ENCODE measurements around the gene IKBKE. TPM values are rescaled to one million over a fixed set of nuclear protein-coding genes. Genes with fewer than 3 reads are reported as not detected.

Gene IKBKE
- total RNA-seq, 4 donors from 2014 or later: 4.7 to 10.5 (median 9.4) TPM

DNA sequence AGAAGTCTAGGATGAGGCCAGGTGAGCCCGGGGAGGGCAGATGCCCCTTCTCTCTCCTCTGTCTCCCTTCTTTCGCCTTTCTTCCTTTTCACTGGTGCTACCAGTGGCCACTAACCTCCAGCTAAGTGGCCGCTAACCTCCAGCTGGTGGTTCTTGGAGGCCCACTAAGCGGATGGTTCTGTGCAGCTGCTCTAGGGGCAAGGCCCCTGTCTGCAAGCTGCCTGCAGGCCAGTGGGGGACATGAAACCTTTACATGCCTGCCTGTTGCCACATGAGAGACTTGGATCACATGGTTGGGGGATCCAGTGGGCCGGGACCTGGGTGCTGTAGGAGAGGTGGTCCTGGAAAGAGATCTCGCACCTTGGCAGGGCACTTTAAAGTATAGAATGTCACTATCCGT lies 17.7 kb downstream of the IKBKE start:
- Histone ChIP-seq H3K9me3 (no peaks in the 10 kb centered on the region), H3K4me3 (replicated peaks in 1 of 3) (no peak overlapping the region), H3K4me1 (peaks cover 6% of the 10 kb centered on the region in 2 donors), H3K36me3 (no peaks in the 10 kb centered on the region), H3K27me3 (no peaks in the 10 kb centered on the region), H3K27ac (no peak overlapping the region)
- intact Hi-C loops (cut with DNase I): loop anchor here (10.0 kb wide), 1 partner anchor 427 kb away; no protein-coding TSS in a partner anchor
- no peak for TF ChIP-seq CTCF (IDR thresholded peaks at IDR 0.05)
- TF ChIP-seq POLR2A (IDR thresholded peaks at IDR 0.05): no peak
- WGBS, 2 donors: 88 to 99% methylated on average over 7 of the region's 7 CpGs
- DNase-seq: no peak

- no peak overlapping the region for H3K27ac ChIP-seq
- WGBS, 2 donors: 80 to 87% methylated on average over 3 of the region's 3 CpGs
- intact Hi-C loops (cut with DNase I): loop anchor here (10.0 kb wide), 1 partner anchor 426 kb away; no protein-coding TSS in a partner anchor
Measured at GRCh38 chr1:206488466-206488865, 18.2 kb downstream of the IKBKE start.

GRCh38 chr1:206489980-206490770 lies 19.9 kb downstream of the IKBKE start:
- DNase-seq: peak; percentile 83 to 84
- peaks cover 6% of the 10 kb centered on the region in 2 donors for H3K4me1 ChIP-seq

More at GRCh38 chr1:206488466-206488865, 18.2 kb downstream of the IKBKE start:
- no peak for TF ChIP-seq CTCF (IDR thresholded peaks at IDR 0.05)
- no peak for TF ChIP-seq POLR2A (IDR thresholded peaks at IDR 0.05)
- H3K36me3 ChIP-seq: no peaks in the 10 kb centered on the region
- H3K27me3 ChIP-seq: no peaks in the 10 kb centered on the region
- H3K9me3 ChIP-seq: no peaks in the 10 kb centered on the region
- no peak overlapping the region for H3K4me3 ChIP-seq (replicated peaks in 1 of 3)
- DNase-seq: no peak
- H3K4me1 ChIP-seq: peaks cover 6% of the 10 kb centered on the region in 2 donors

GRCh38 chr1:206490771-206491405 lies 20.6 kb downstream of the IKBKE start:
- Histone ChIP-seq H3K9me3 (no peaks in the 10 kb centered on the region), H3K27ac (peak overlapping the region in 1 of 3 donors; percentile 46), H3K27me3 (no peaks in the 10 kb centered on the region), H3K4me3 (replicated peaks in 1 of 3) (no peak overlapping the region), H3K36me3 (no peaks in the 10 kb centered on the region), H3K4me1 (peaks cover 6 to 12% of the 10 kb centered on the region in 2 donors)
- WGBS, 2 donors: 73 to 80% methylated on average over 12 of the region's 12 CpGs
- TF ChIP-seq POLR2A (IDR thresholded peaks at IDR 0.05): no peak
- no peak for DNase-seq
- intact Hi-C loops (cut with DNase I): loop anchor here (2.0 to 10.0 kb wide), 3 partner anchors 54 to 174 kb away; no protein-coding TSS in a partner anchor

More at GRCh38 chr1:206489980-206490770, 19.9 kb downstream of the IKBKE start:
- intact Hi-C loops (cut with DNase I): loop anchor here (2.0 to 10.0 kb wide), 4 partner anchors 55 to 425 kb away; no protein-coding TSS in a partner anchor
- Histone ChIP-seq H3K36me3 (no peaks in the 10 kb centered on the region), H3K27ac (peak overlapping the region in 1 of 3 donors; percentile 46), H3K4me3 (replicated peaks in 1 of 3) (no peak overlapping the region), H3K27me3 (no peaks in the 10 kb centered on the region), H3K9me3 (no peaks in the 10 kb centered on the region)
- WGBS, 2 donors: 47 to 61% methylated on average over 20 to 21 of the region's 22 CpGs
- TF ChIP-seq CTCF (IDR thresholded peaks at IDR 0.05) (peak; percentile 75 to 98 (median 96)), POLR2A (IDR thresholded peaks at IDR 0.05) (no peak)

DNA sequence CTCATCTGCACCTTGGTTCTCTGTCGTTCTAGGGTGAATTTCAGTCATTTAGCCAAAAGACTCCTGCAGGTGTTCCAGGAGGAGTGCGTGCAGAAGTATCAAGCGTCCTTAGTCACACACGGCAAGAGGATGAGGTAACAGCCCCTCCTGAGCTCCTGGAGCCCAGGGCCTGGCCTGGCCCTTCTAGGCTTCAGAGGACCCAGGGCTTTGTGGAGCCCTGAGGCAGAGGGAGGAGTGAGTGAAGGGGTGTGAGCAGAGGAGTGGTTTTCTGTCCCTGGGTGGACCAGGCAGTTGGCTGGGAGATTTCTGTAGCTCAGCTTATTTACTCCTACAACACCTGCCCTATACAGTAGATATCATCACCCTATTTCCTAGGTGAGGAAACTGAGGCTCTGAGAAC lies 21.3 kb downstream of the IKBKE start:
- Histone ChIP-seq H3K9me3 (no peaks in the 10 kb centered on the region), H3K27ac (peak overlapping the region in 1 of 3 donors; percentile 25), H3K27me3 (no peaks in the 10 kb centered on the region), H3K4me1 (peaks cover 11 to 20% of the 10 kb centered on the region in 2 donors), H3K4me3 (replicated peaks in 1 of 3) (no peak overlapping the region), H3K36me3 (no peaks in the 10 kb centered on the region)
- intact Hi-C loops (cut with DNase I): loop anchor here (2.0 to 10.0 kb wide), 3 partner anchors 53 to 173 kb away; no protein-coding TSS in a partner anchor
- WGBS, 2 donors: 72 to 85% methylated on average over 4 of the region's 4 CpGs
- TF ChIP-seq POLR2A (IDR thresholded peaks at IDR 0.05): peak in 1 of 2 donors; percentile 21
- TF ChIP-seq CTCF (IDR thresholded peaks at IDR 0.05): peak in 1 of 6 experiments; percentile 17
- DNase-seq: peak in 1 of 2 donors; percentile 34

All from thyroid gland (tissue), 4 donors.